OCI-LY7 (cell line): ENCODE data around the gene COL16A1.

Source experiments
- CTCF ChIP-seq: fragments of 200-600 bp; sonication (generic); conservative IDR thresholded peaks from 2 replicates; pipeline ENCODE4 v1.5.1; 2014; ENCODE audit warnings: mild to moderate bottlenecking, antibody characterized with exemption, low read length, moderate library complexity, mixed read lengths
- EZH2phosphoT487 ChIP-seq: fragments of 200-600 bp; sonication (generic); IDR thresholded peaks from 2 replicates; pipeline ENCODE4 v1.6.1; 2018; ENCODE audit warnings: low read depth, borderline replicate concordance, mild to moderate bottlenecking, mixed run types, antibody characterized with exemption, low read length, moderate library complexity, mixed read lengths

GRCh38 chr1:31671147-31671546 is 32.7 kb downstream of the COL16A1 start:
- TF ChIP-seq CTCF = no peak
- TF ChIP-seq EZH2phosphoT487 = no peak
